ENCODE measurements around the gene SIX1. TPM values are rescaled to one million over a fixed set of nuclear protein-coding genes. Genes with fewer than 3 reads are reported as not detected.

SIX1 gene
- total RNA-seq, 1 donor from 2014 or later = not detected

DNA sequence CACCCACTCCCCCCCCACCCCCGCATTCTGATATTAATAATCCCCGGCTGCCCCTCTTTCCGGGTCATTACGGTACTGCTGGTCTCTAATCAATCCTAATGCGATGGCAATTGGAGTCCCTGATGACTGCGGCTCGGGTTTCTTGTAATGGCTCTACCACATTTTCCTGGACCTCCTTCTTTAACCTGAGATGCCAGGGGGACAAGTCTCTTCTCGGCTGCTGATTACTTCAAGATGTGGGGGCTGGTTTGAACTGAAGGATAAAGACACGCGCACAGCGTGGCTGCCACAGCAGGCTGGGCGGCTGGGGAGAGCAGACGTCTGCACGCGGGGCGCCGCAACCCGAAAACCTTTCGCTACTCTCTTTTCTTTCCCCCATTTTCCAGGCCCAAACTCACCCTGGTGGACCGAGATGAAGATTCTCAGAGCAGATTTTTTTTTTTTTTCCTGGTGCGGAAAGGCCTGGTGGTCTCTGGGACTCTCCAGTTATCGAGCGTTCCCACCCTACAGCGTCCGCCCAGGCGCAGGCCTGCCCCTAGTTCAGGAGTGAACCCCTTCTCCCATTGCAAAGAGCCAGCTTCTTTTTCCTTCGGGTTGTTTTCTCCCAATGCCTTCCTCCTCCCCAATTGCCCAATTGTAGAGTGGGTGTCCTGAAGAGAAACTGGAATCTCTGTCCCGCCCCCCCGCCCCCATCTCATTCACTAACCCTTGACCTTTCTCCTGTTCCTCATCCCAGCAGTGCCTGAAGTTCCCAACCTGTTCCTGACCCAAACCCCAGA, 6.0 kb upstream of the SIX1 start:
- intact Hi-C loops (cut with micrococcal nuclease) = no loop called here
- H3K27me3 ChIP-seq (ENCODE audit: low read depth) = peaks cover 100% of the 10 kb centered on the region

DNA sequence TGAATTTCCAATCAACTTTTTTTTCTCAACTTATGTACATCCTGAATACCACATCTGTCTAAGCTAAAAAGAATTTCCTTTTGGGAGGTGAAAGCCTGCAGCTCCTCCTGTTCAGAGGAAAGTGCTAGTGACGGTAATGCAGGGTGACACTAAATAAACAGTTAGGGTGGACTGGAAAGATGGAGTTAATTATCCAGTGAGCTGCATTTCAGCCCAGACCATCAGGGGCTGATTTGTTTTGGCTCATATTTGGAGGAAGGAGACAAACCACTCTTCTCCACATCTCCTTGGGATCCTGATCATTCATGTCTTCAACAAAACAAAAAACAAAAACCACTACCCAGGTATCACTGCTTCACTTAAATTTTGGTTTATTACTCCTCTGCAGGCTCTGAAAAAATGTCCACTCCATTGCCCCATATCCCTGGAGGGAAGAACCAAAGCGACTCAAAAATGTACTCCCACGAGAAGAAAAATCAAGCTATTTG, 5.1 kb upstream of the SIX1 start:
- H3K27me3 ChIP-seq (ENCODE audit: low read depth) = peaks cover 100% of the 10 kb centered on the region
- intact Hi-C loops (cut with micrococcal nuclease) = no loop called here
- peaks cover 56% of the 10 kb centered on the region for H3K4me1 ChIP-seq
- DNase-seq = no peak
- TF ChIP-seq, protein P1, sequence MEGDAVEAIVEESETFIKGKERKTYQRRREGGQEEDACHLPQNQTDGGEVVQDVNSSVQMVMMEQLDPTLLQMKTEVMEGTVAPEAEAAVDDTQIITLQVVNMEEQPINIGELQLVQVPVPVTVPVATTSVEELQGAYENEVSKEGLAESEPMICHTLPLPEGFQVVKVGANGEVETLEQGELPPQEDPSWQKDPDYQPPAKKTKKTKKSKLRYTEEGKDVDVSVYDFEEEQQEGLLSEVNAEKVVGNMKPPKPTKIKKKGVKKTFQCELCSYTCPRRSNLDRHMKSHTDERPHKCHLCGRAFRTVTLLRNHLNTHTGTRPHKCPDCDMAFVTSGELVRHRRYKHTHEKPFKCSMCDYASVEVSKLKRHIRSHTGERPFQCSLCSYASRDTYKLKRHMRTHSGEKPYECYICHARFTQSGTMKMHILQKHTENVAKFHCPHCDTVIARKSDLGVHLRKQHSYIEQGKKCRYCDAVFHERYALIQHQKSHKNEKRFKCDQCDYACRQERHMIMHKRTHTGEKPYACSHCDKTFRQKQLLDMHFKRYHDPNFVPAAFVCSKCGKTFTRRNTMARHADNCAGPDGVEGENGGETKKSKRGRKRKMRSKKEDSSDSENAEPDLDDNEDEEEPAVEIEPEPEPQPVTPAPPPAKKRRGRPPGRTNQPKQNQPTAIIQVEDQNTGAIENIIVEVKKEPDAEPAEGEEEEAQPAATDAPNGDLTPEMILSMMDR (IDR thresholded peaks at IDR 0.05; ENCODE audit: borderline replicate concordance) = no peak
- H3K9me3 ChIP-seq (replicated peaks) = no peaks in the 10 kb centered on the region
- H3K27ac ChIP-seq (replicated peaks) = no peak overlapping the region
- H3K4me3 ChIP-seq = no peak overlapping the region
- H3K36me3 ChIP-seq = no peaks in the 10 kb centered on the region

More for the DNA sequence above, 6.0 kb upstream of the SIX1 start:
- Histone ChIP-seq H3K4me1 (peaks cover 48% of the 10 kb centered on the region), H3K27ac (replicated peaks) (no peak overlapping the region), H3K9me3 (replicated peaks) (no peaks in the 10 kb centered on the region), H3K36me3 (no peaks in the 10 kb centered on the region), H3K4me3 (peak overlapping the region; percentile 74)
- DNase-seq = no peak
- TF ChIP-seq, protein P1 (IDR thresholded peaks at IDR 0.05; ENCODE audit: borderline replicate concordance) = no peak

DNA sequence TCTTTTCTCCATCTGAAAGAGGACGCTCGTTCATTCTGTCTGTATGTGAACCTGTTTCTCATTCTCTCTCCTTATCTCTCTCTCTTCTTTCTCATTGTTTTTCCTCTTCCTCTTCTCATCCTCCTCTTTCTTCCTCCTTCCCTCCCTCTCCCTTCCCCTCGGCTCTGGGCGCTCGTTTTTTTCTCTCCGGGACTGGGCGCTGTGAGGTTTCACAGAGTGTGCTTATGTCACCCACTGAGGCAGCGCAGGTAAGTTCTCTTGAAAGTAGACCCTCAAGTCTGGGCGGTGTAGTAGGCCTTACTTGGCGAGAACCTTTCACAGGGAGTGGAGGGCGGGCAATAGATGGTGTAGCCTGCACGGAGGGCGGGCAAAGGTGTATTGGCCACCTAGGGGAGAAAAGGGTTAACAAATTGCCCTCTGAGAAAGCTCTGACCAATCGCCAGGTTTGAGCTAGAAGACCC, 4.5 kb upstream of the SIX1 start:
- H3K27me3 ChIP-seq (ENCODE audit: low read depth) = peaks cover 100% of the 10 kb centered on the region
- peaks cover 63% of the 10 kb centered on the region for H3K4me1 ChIP-seq

DNA sequence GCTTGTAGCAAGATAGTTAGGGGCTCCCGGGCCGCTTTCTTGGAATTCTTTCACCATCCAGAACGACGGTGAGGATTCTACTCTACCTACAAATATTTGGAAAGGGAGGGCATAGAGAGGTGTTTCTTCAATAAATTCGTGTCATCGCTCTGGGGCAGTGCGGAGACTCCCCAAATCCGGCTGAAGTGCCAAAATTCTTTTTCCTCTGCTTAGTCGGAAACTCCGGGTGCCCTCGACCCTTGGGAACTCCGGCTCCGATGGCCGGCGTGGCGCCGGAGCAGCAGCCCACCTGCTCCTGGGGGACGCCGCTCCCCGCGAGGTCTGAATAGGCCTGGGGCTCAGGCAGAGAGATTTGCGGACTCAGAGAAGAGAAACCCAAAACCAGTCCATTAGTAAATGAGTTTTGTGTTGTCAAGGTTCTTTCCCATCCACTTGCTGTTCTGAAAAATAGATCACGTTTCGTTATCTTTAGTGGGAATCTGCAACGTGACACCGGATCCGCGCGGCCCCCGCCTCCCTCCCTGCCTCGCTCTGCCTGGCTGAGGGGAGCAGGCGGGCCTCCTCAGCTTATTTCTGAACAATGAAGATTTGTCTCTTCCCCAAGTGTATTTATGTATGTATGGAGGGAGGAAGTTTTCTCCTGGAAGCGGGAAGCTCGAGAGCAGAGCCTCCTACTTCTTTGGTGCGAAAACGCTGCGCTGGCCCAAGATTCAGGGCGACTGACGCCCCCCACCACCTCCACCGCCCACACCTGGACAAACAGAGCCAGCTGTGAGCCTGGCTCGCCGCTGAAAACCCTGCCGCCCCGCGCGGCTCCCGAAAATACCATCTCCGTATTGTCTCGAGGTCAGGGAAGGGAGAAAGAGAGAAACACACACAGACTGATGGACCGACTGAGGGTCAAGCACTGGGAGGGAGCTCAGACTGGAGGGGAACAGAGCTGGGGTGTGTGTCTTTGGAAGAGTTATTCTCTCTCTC, 3.7 kb upstream of the SIX1 start:
- H3K36me3 ChIP-seq = no peaks in the 10 kb centered on the region
- TF ChIP-seq, protein P1 (IDR thresholded peaks at IDR 0.05; ENCODE audit: borderline replicate concordance) = no peak
- intact Hi-C loops (cut with micrococcal nuclease) = no loop called here
- peaks cover 100% of the 10 kb centered on the region for H3K27me3 ChIP-seq (ENCODE audit: low read depth)
- DNase-seq = no peak
- peaks cover 69% of the 10 kb centered on the region for H3K4me1 ChIP-seq
- H3K27ac ChIP-seq (replicated peaks) = no peak overlapping the region
- H3K4me3 ChIP-seq = no peak overlapping the region
- H3K9me3 ChIP-seq (replicated peaks) = no peaks in the 10 kb centered on the region

More for the DNA sequence above, 4.5 kb upstream of the SIX1 start:
- TF ChIP-seq, protein P1 (IDR thresholded peaks at IDR 0.05; ENCODE audit: borderline replicate concordance) = no peak
- no peak overlapping the region for H3K27ac ChIP-seq (replicated peaks)
- intact Hi-C loops (cut with micrococcal nuclease) = no loop called here
- no peak overlapping the region for H3K4me3 ChIP-seq
- no peaks in the 10 kb centered on the region for H3K9me3 ChIP-seq (replicated peaks)
- DNase-seq = no peak
- H3K36me3 ChIP-seq = no peaks in the 10 kb centered on the region

Data from left ventricle myocardium inferior (tissue), 1 donor.